GM19372 (cell line): Measurements from ENCODE around the gene TOX3.

Source experiments
- ATAC-seq: cut with Tn5 transposase; IDR thresholded peaks from one replicate; pipeline ENCODE4 v1.9.1; 2021; ENCODE audit warnings: mild to moderate bottlenecking, low read depth, moderate library complexity; ENCODE audit not compliant: unreplicated experiment

TOX3 gene

GRCh38 chr16:52408191-52408845 lies 138.6 kb downstream of the TOX3 start:
- no peak for ATAC-seq

GRCh38 chr16:52407778-52408177 lies 139.2 kb downstream of the TOX3 start:
- no peak for ATAC-seq

GRCh38 chr16:52405441-52405840 lies 141.5 kb downstream of the TOX3 start:
- ATAC-seq = no peak

GRCh38 chr16:52404546-52404945 lies 142.4 kb downstream of the TOX3 start:
- no peak for ATAC-seq

- ATAC-seq = no peak
Measured at GRCh38 chr16:52399116-52399515, 147.8 kb downstream of the TOX3 start.

- no peak for ATAC-seq
Measured at GRCh38 chr16:52398491-52398960, 148.4 kb downstream of the TOX3 start.

GRCh38 chr16:52398021-52398420 lies 148.9 kb downstream of the TOX3 start:
- no peak for ATAC-seq

- ATAC-seq = no peak
Measured at GRCh38 chr16:52393448-52393847, 153.5 kb downstream of the TOX3 start.

- ATAC-seq = no peak
Measured at GRCh38 chr16:52389045-52389444, 157.9 kb downstream of the TOX3 start.
